ENCODE results near the gene PHF10.

DNA sequence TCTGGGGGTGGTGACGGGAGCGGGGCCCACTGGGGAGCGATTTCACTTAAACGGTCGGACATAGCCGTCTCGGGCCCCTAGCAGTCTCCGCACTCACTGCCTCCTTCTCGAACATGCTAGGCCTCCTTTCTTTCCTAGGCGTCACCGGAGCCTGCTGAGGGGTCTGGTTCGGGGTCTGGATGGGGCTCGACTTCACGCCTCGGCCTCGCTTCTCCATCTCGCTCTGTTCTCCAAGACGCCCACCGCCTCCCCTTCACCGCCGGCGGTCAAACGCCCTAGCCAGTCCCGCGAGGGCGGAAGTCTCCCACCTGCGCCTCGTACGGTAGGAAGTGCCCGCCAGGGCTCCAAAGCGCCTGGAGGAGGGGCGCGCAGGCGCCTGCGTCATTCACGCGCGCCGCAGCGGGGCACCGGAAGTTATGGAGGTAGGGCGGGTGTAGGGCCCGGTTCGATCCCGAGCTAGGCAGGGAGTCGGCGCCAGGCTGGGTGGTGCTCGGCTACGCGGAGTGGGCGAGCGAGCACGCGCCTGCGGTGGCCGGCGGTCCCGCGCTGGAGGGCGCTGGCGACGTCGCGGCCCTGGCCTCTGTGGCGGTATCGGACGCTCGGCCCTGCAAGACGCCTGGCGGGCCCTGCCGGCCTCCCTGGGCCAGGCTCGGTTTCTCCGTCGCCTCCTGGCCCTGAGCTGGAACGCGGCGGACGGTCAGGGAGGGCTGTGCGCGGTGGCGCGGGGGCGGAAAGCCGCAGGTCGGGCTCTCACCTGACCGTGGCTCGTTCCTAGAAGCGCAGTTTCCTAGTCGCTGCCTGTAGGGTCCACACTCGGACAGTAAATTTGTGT lies 27.2 kb upstream of the PHF10 start, which contains the start of the genes DYNLT2 and ERMARD:
- TF ChIP-seq, protein P1, sequence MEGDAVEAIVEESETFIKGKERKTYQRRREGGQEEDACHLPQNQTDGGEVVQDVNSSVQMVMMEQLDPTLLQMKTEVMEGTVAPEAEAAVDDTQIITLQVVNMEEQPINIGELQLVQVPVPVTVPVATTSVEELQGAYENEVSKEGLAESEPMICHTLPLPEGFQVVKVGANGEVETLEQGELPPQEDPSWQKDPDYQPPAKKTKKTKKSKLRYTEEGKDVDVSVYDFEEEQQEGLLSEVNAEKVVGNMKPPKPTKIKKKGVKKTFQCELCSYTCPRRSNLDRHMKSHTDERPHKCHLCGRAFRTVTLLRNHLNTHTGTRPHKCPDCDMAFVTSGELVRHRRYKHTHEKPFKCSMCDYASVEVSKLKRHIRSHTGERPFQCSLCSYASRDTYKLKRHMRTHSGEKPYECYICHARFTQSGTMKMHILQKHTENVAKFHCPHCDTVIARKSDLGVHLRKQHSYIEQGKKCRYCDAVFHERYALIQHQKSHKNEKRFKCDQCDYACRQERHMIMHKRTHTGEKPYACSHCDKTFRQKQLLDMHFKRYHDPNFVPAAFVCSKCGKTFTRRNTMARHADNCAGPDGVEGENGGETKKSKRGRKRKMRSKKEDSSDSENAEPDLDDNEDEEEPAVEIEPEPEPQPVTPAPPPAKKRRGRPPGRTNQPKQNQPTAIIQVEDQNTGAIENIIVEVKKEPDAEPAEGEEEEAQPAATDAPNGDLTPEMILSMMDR (IDR thresholded peaks at IDR 0.05) = peak in 2 of 3 donors; percentile 59 to 65
- peak; percentile 91 for TF ChIP-seq POLR2A (IDR thresholded peaks at IDR 0.05)
- TF ChIP-seq EP300 (IDR thresholded peaks at IDR 0.05) = no peak
